GM19452 (cell line): ENCODE results near the gene LMNA.
"Not testable (repeated sequence)": the region's sequence is repeated elsewhere in the genome, so short reads cannot be mapped to it uniquely, and the experiment has no call there.

Experiments used
- ATAC-seq: cut with Tn5 transposase; IDR thresholded peaks from one replicate; pipeline ENCODE4 v1.9.1; 2021; ENCODE audit not compliant: unreplicated experiment

Gene LMNA

GRCh38 chr1:156104065-156104810 is 10.3 kb upstream of the LMNA start:
- no peak for ATAC-seq

GRCh38 chr1:156104861-156105832 is 9.4 kb upstream of the LMNA start:
- no peak for ATAC-seq

DNA sequence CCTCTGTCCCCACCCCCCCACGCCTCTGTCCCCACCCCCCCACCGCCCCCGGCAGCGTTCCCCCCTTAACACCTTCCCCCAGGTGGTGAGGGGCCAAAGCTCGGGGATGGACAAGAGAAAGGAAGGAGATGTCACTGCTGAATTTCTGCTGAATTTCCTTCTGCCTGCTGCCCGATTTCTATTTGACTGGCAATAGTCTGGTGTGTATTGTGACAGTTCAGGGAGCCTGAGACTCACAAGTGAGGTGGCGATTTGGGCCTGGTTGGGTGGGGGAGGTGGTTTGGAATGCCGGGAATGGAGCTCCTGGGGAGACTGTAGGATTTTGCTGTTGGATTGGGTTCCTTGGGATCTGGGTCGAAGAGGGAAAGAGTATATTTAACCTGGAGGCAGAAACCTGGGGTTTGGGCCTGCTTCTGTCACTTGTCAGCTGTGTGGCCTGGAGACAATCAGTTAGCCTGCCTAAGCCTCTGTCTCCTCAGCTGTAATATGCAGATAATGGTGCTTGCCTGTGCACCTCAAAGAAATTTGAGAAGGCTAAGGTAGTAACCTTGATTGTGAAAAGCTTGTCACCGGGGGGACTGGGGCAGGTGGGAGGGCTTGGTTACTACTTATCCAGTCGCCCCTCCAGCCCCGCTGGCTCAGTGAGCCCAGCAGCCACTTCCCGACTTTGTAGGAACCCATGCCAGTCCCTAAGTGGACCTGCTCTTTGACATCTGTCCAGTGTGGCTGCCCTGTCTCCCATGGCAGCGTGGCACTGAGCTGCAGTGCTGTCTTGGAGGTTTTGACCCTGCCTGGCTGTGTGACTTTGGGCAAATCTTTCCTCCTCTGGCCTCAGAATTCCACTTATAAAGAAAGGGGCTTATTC is 7.7 kb upstream of the LMNA start:
- ATAC-seq = no peak

GRCh38 chr1:156108057-156108456 is 6.5 kb upstream of the LMNA start:
- no peak for ATAC-seq

GRCh38 chr1:156108664-156109241 is 5.8 kb upstream of the LMNA start:
- no peak for ATAC-seq

DNA sequence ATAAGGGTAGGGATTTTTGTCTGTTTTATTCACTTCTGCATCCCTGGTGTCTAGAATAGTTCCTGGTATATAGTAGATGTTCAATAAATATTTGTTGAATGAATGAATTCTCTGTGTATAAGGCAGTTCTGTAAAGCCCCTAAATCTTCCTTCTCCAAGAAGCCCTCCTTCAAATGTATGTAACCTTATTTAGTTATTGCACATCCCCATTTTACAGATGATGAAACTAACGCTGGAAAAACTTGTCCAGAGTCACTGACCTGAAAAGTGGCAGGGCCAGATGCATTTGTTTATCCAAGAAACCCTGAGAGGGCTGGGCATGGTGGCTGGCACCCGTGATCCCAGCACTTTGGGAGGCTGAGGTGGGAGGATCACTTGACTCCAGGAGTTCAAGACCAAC is 4.3 kb upstream of the LMNA start:
- no peak for ATAC-seq

- ATAC-seq = no peak
These were observed 3.1 kb upstream of the LMNA start for GRCh38 chr1:156111355-156111962.

DNA sequence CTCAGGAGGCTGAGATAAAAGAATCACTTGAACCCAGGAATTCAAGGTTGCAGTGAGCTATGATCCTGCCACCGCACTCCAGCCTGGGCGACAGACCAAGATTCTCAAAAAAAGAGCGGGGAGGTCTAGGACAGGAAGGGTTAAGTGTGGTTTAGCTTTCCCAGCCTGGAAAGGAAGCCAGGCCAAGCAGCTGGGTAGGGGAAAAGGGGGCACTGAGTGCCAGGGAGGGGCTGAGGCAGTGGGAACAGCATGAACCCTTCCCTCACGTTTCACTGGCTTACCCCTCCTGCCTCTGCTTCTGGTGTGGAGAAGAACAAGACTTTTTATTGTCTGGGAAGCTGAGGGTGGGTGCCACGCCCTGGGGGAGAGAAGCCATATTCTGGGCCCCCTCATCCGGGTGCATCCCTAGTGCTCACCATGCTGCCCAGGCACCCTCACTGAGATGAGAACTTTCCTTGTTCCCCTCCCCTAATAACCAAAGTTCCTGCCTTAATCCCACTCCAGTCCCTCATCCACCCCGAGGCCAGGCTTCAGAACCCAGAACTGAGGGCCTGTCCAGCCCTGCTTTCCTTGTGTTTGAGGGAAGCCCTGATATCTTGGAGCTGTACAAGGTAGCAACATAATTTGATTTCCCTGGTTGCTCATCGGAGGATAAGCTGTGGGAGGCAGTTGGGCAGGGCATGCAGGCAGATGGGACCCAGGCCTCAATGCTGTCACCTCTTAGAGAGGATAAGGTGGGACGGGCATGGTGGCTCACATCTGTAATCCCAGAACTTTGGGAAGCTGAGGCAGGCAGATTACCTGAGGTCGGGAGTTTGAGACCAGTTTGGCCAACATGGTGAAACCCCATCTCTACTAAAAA is 2.0 kb upstream of the LMNA start:
- ATAC-seq = no peak

- ATAC-seq = no peak
These were observed 1.1 kb upstream of the LMNA start for GRCh38 chr1:156113282-156113950.

DNA sequence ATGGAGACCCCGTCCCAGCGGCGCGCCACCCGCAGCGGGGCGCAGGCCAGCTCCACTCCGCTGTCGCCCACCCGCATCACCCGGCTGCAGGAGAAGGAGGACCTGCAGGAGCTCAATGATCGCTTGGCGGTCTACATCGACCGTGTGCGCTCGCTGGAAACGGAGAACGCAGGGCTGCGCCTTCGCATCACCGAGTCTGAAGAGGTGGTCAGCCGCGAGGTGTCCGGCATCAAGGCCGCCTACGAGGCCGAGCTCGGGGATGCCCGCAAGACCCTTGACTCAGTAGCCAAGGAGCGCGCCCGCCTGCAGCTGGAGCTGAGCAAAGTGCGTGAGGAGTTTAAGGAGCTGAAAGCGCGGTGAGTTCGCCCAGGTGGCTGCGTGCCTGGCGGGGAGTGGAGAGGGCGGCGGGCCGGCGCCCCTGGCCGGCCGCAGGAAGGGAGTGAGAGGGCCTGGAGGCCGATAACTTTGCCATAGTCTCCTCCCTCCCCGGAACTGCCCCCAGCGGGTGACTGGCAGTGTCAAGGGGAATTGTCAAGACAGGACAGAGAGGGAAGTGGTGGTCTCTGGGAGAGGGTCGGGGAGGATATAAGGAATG is 505 bp downstream of the LMNA start:
- peak; percentile 19 for ATAC-seq

DNA sequence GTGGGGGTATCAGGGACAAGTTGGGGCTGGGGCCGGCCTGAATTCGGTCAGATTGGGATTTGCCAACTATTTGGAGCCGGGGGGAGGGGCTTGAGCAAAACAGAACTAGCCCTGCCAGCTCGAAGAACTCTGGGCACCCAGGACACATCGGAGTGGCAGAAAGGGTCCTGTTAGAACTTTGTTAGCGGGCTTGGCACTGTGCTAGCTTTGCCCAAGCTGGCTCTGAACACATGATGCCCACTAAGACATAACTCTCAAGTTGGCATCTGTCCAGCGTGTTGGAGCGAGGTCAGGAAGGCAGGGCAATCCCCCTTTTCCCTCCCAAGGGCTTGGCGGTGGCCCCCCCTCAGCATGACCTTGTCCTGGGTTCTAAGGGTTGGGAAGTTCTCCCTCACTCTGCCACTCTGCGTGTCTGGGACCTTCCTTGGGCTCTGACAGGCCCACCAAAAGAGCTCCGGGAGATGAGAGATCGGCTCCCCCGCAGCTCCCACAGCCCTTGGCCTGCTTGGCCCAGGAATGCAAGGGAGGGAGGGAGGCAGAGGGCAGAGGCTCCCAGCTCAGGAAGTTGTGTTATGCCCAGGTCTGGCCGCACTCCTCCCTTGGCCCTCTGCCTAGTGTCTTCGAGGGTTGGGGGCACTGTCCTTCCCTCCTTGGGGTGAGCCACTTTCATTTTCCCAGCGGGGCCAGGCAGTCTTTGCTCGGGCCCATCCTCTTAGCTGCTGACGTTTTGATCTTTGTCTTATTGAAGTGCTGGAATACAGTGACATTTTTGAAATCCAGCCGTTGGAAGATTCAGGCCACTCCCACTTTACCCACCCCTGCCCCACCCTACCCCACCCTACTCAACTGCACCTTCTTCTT is 1.2 kb downstream of the LMNA start:
- no peak for ATAC-seq

GRCh38 chr1:156116731-156117130 is 2.2 kb downstream of the LMNA start:
- not testable (repeated sequence) for ATAC-seq

DNA sequence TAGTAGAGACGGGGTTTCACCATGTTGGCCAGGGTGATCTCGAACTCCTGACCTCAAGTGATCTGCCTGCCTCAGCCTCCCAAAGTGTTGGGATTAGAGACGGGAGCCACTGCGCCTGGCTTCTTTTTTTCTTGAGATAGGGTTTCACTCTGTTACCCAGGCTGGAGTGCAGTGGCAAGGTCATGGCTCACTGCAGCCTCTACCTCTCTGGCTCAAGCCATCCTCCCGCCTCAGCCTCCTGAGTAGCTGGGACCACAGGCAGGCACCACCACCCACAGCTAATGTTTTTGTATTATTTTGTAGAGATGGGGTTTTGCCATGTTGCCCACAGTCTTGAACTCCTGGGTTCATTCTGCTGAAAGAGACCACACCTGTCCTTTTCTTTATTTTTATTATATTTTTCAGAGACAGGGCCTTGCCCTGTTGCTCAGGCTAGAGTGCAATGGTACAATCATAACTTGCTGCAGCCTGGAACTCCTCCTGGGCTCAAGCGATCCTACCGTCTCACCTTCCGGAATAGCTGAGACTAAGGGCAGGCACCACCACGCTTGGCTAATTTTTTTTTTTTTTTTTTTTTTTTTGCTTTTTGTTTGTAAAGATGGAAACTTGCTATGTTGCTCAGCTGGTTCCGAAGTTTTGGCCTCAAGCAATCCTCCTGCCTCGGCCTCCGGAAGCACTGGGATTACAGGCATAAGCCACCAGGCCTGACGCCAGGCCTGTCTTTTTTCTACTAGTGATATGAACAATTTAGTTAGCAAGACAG is 3.1 kb downstream of the LMNA start:
- no peak for ATAC-seq

GRCh38 chr1:156118177-156118868 is 3.8 kb downstream of the LMNA start:
- no peak for ATAC-seq

DNA sequence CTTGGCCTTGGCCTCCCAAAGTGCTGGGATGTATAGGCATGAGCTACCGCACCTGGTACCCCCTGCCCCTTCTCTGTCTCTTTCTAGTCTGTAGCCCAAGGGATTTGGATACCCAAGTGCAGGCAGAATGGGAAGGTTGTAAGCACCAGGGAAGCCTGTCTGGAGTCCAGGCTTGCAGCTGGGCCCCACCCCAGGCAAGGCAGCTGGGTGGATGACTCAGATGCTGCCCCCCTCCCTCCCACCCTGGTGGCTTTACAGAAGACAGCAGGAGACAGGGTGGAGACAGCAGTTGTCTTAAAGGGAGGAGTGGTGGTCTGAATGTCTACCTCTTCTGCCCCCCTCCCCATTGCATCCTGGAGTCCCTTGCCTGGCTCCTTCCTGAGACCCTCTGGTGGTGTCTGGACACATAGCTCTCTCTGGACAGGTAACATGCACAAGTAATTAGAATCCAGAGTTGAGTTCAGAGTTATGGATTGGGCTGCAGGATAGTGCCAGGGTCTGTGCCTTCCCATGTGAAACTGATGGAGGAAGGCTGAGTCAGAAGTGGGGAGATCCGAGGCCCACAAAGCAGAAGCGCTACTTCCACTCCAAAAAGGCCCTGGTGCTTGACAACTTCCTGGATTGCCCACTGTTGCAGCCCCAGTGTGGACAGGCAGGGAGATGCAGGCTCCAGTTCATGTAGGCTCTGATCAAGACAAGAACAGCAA is 5.1 kb downstream of the LMNA start:
- ATAC-seq = no peak

- no peak for ATAC-seq
These were observed 5.8 kb downstream of the LMNA start for GRCh38 chr1:156120318-156120717.
